NCI-H82 treated with DMSO at 0.1 percent for 48 hours (cell line): Measurements from ENCODE around the gene LIME1.
A peak's percentile ranks its signal among the peaks of the same experiment; 100 is the strongest.

ENCODE experiments used
- DNase-seq: peaks from one replicate; lab custom pipeline; 2025; ENCODE audit not compliant: unreplicated experiment; lab: John Stamatoyannopoulos, UW

Gene LIME1

GRCh38 chr20:63737945-63738686 is 1.7 kb downstream of the LIME1 start:
- DNase-seq = no peak

- no peak for DNase-seq
Measured at GRCh38 chr20:63738687-63739129, 2.2 kb downstream of the LIME1 start.

GRCh38 chr20:63739130-63740069 is 2.9 kb downstream of the LIME1 start, which contains the start of gene SLC2A4RG:
Gene SLC2A4RG (plus strand): TSS chr20:63739776. CDS start chr20:63739913, 137 bp downstream.
- peak; percentile 34 for DNase-seq

- DNase-seq = no peak
Measured at GRCh38 chr20:63740070-63740626, 3.7 kb downstream of the LIME1 start.

- peak; percentile 7 for DNase-seq
Measured at GRCh38 chr20:63740627-63741353, 4.3 kb downstream of the LIME1 start.

GRCh38 chr20:63741354-63741675 is 4.9 kb downstream of the LIME1 start:
- no peak for DNase-seq

GRCh38 chr20:63741676-63742380 is 5.4 kb downstream of the LIME1 start:
- no peak for DNase-seq

- no peak for DNase-seq
Measured at GRCh38 chr20:63742381-63743024, 6.0 kb downstream of the LIME1 start.

- DNase-seq = no peak
Measured at GRCh38 chr20:63743210-63743970, 6.9 kb downstream of the LIME1 start.

GRCh38 chr20:63744158-63744557 is 7.7 kb downstream of the LIME1 start:
- DNase-seq = no peak

- DNase-seq = no peak
Measured at GRCh38 chr20:63744574-63745423, 8.3 kb downstream of the LIME1 start.

- DNase-seq = no peak
Measured at GRCh38 chr20:63745424-63745805, 9.0 kb downstream of the LIME1 start.

- no peak for DNase-seq
Measured at GRCh38 chr20:63745961-63746731, 9.7 kb downstream of the LIME1 start.

GRCh38 chr20:63746751-63747315 is 10.4 kb downstream of the LIME1 start:
- no peak for DNase-seq

- no peak for DNase-seq
Measured at GRCh38 chr20:63747622-63748069, 11.2 kb downstream of the LIME1 start.

GRCh38 chr20:63748070-63748933 is 11.8 kb downstream of the LIME1 start:
- no peak for DNase-seq
